Inflammatory macrophage treated with lipopolysaccharide for 4 hours (primary cell): ENCODE data around the gene RSPH6A.
A peak's percentile ranks its signal among the peaks of the same experiment; 100 is the strongest.

ENCODE experiments used
- DNase-seq: peaks from one replicate; pipeline ENCODE4 v3.0.0-alpha.2; 2020

The RSPH6A gene

DNA sequence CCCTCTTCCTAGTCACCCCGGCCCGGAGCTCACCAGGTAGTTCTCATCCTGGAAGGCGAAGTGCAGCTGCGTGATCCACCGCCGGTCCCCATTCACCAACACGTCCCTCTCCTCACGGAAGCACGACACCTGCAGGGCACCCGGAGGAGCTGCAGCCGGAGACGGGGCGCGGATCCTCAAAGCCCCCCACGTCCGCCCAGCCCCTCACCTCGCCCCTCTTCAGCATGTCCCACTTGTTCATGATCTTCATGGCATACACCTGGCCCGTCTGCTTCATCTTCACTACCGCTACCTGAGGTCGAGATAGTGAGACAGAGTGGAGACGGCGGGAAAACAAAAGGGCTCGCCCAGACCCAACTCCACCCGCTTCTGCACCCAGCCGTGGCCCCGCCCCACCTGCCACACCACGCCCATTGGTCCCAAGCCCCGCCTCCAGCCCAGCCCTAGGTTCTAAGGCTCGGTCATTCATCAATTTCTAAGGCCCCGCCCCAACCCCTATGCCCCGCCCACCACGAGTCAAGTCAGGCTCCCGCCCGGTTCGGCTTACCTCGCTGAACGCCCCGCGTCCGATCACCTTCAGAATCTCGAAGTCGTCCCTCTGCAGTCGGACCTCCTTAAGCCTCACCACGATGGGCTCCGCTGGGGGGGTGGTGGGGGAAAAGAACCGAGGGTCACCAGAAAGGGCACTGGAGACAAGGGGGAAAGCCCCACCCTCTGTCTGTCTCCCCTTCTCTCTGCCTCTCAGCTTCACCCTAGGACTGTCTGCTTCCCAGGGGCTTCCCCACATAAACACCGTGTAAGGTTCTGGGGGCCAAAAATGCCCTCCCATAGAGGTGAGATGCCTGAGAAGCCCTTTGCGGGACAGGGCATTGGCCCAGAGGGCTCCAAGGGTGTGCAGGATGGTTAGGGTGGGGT lies 35.6 kb downstream of the RSPH6A start:
- DNase-seq = peak; percentile 73

DNA sequence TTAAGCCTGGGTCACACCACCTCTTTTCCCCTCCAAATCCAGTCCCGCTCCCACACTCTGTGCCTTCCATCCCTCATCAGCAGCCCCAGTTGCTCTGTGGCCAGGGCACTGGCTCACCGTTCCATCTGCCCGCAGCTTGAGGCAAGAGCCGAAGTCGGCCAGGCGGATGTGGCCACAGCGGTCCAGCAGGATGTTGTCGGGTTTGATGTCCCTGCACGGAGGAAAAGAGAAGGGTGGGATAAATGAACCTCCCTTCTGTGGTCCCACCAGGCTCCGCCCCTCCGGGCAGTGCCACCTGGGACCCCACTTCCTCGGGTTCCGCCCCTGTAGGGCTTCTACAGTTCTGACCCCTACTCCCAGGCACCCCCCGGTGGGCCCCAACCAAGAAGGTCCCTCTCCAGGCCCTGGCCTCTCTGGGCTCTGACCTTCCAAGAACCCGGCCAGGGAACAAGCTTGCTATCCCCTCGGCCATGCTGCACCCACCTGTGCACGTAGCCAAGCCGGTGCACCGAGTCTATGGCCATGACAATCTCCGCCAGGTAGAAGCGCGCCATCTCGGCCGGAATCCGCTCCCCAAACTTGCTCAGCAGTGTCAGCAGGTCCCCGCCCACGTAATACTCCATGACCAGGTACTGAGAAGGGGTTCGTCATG lies 37.0 kb downstream of the RSPH6A start:
- DNase-seq = no peak

DNA sequence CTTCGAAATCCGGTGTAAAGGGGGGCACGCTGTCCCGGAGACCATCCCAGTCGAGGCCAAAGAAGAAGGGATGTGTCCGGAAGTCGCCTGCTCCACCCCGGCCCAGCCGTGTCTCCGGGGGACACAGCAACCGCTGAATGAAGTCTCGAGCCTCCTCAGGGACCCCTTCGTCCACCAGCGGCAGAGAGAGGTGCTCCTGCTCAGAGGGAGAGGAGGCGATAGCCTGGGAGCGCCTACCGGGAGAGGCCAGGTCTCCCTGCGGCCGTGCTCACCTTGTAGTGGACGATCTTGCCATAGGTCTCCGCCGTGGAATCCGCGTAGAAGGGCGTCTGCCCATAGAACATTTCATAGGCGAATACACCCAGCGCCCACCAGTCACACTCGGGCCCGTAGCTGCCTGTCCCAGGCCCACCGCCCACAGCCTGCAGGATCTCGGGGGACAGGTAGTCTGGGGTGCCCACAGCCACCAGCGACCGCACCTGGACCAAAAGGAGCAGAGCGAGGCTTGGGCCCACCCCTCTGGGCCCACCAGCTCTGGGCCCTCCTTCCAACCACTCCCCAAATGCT lies 37.6 kb downstream of the RSPH6A start:
- no peak for DNase-seq

DNA sequence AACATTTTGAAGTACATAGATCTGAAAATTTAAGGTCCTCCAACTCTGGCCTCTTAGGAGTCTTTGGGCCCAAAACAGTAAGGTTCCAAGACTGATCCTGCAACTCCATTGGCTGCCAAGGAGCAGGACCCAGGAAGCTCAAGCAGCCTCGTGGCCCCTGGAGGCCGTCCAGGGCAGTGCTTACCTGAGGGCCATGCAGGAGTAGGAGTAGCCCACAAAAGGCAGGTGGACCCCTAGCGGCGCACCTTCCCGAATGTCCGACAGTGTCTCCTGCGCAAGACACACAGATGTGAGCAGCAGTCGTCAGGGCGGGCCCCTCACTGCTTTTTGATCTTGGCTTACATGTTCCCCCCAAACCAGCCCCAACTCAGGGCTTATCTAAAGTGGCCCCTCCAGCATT lies 40.3 kb downstream of the RSPH6A start:
- DNase-seq = no peak

DNA sequence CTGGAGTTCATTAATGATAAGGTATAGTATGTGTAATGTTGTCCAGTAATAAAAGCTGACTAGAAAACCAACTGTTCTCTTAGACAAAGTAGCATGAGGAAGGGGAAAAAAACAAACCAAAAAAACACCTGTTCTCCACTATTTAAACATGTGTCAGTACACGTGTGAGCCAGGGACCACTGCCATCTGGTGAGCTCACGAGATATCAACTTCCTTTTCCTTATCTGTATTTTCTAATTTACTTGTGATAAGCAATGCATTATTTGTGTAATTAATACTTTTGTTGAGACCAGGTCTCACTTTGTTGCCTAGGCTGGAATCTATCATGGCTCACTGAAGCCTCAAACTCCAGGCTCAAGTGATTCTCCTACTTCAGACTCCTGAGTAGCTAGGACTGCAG lies 41.7 kb downstream of the RSPH6A start:
- DNase-seq = no peak

DNA sequence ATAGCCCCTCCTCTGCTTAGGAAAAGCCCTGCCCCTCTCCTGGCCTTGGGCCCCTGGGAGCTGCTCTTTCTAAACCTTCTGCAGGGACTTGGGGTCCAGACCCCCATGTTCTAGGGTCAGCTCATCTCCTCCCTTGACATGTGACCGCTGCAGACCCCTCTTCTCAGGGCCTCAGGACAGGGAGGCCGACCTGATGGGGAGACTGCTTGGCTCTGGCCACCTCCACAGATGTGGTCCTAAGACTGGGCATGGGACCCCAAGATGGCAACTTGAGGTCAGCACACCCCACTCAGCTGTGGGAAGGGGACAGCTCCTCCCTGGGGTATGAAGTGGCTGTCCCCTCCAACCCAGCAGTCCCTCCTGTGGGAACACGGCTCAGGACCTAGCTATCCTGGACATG lies 42.2 kb downstream of the RSPH6A start:
- no peak for DNase-seq

DNA sequence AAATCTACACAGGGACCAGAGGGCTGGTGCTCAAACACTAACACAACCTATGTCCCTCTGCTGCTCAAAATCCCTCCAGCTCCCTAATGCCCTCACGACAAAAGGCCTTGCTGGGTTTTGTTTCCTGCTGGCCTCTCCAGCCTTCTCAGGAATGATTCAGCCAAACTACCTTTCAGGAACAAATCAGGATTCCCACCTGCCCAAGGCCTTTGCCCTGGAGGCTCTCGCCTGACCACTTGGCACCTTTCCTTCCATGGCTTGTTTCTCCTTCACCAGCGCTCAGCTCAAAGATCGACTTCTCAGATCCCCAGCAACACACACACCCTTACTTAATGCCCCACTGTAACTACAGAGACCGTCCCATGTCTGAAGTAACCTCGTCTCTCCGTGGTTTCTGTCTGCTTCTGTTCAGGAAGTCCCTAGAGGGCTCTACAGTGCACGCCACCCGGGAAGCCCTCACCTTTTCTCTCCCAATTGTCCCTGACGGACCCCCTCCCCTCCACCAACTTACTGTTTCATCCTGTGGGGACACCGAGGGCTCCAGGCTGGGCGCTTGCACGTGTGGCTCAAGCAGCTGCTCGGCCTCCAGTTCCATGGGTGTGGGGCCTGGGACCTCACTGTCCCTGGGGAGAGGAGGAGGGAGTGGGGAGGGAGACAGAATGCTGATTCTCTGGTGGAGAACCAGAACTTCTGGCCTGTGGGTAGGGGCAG lies 42.8 kb downstream of the RSPH6A start:
- DNase-seq = no peak

DNA sequence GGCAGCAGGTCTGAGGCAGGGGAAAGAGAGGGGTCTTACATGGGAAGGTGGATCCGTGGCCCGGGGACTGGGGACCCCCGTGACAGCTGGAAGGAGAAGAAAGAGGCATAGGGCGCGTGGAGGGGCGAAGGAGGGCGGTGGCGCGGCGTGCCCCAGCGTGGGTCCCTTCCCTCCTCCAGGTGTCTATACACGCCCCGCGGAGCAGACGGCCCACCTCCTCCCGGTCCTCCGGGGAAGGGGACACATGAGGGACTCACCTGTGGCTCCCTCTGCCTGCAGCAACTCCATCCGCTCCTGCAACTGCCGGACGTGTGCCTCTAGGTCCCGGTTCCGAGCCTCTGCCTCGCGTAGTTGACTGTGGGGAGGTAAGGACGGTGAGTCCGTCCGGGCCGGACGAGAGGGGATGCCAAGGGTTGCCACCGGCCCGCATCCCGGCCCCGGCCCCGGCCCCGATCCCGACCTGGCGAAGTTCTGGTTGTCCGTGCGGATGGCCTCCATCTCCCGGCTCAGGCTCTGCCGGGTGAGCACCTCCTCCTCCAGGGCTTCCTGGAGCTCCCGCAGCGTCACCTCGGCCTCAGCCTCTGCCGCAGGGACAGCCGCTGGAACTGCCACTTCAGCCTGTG lies 43.7 kb downstream of the RSPH6A start:
- no peak for DNase-seq

DNA sequence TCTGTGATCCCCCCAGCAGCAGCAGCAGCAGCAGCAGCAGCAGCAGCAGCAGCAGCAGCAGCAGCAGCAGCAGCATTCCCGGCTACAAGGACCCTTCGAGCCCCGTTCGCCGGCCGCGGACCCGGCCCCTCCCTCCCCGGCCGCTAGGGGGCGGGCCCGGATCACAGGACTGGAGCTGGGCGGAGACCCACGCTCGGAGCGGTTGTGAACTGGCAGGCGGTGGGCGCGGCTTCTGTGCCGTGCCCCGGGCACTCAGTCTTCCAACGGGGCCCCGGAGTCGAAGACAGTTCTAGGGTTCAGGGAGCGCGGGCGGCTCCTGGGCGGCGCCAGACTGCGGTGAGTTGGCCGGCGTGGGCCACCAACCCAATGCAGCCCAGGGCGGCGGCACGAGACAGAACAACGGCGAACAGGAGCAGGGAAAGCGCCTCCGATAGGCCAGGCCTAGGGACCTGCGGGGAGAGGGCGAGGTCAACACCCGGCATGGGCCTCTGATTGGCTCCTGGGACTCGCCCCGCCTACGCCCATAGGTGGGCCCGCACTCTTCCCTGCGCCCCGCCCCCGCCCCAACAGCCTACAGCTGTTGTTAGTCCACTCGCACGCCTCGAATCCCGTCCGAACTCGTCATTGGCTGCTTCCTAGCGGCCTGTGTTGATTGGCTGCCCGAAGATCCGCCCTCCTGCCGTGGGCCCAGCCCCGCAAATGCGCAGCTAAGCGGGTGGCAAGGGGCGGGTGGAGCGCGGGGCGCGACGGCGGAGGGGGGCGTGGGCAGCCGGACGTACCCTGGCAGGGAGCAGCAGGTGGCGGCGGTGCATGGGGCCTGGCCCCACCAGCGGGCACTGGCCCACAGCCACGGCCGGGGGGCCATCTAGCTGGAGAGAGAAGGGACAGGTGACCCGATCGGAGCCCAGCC lies 44.7 kb downstream of the RSPH6A start:
- DNase-seq = peak; percentile 85

DNA sequence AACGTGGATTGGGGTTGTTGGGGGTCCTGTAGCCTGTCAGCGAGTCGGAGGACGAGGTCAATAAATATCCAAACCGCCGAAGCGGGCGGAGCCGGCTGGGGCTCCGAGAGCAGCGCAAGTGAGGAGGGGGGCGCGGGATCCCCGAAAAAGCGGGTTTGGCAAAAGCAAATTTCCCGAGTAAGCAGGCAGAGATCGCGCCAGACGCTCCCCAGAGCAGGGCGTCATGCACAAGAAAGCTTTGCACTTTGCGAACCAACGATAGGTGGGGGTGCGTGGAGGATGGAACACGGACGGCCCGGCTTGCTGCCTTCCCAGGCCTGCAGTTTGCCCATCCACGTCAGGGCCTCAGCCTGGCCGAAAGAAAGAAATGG lies 45.3 kb downstream of the RSPH6A start:
- peak; percentile 22 for DNase-seq

DNA sequence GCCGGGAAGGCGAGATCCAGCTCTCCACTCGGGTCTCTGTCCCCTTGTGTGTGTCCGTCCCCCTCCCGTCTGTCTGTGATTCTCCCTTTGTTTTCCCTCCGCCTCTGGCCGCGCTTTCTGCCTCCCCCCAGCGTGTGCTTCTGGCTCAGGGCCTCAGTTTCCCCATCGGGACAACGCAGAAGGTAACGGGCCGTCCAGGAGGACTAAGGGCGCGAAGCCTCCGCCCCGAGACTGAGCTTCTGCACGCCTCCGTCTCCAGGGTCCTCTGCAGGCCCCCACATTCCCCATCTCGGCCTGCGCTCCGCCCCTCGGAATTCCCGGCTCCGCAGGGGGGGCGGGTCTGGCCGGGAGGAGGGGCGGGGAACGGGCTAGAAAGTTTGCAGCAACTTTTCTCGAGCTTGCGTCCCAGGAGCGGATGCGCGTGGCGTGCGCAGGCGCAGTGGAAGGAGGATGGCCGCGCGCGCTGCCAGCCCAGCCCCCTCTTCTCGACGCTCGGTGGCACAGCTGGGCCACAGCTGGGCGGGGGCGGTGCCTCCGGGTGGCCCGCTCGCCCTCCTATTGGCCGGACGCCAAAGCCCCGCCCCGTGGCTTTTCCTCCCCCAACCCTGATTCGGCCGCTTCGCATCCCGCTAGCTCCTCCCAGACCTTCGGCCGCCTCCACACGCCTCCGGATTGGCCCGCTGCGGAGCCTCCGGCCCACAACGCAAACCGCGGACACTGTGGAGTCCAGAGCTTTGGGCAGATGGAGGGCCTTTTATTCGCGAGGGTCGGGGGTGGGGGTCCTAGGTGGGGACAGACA lies 45.9 kb downstream of the RSPH6A start, which contains the start of gene SIX5:
Gene SIX5, minus strand, starts transcription at position 269 of the 799 bp plus-strand sequence. CDS start 408 bp downstream, outside the sequence.
- DNase-seq = peak; percentile 95

DNA sequence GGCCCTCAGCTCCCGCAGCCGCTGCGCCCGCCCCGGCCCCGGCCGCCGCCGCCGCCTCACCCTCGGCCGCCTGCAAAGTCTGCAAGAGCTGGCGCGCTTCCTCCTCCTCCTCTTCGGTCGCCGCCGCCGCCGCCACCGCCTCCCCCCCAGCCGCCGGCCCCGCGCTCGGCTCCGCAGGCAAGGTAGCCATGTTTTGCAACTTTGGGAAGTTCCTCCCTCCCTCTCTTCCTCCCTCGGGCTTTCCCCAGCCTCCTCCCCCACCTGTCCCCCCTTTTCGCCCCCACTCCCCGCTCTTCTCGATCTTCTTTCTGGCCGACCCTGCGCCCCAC lies 46.5 kb downstream of the RSPH6A start:
- DNase-seq = peak; percentile 51

DNA sequence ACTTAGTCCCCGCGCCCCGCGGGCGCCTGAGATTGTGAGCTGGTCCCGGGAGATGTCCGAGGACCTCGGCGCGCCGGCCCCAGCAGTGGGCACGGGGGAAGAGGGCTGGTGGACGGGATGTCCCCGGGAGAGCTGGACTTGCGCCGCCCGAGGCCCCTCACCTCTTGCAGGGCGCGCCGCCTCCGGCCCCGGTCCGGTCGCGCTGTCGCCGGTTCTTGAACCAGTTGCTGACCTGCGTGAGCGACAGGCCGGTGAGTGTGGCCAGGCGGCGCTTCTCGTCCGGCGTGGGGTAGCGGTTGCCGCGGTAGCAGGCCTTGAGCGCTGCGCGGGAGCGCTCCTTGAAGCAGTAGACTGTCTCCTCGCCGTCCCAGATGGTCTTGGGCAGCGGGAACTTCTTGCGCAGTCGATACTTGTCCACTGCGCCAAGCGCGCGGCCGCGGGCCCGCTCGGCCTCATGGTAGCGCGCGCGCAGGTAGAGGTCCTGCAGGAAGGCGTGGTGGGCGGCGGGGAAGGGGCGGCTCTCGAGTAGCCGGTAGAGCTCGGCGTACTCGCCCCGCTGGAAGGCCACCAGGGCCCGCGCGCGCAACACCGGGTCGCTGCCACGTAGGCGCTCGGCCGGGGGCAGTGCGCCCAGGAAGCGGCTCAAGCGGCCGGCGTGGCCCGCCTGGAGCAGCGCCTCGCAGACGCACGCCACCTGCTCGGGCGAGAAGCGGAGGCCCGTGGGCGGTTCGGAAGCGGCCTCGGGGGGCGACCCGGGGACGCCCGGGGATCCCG lies 47.0 kb downstream of the RSPH6A start:
- peak; percentile 14 for DNase-seq

DNA sequence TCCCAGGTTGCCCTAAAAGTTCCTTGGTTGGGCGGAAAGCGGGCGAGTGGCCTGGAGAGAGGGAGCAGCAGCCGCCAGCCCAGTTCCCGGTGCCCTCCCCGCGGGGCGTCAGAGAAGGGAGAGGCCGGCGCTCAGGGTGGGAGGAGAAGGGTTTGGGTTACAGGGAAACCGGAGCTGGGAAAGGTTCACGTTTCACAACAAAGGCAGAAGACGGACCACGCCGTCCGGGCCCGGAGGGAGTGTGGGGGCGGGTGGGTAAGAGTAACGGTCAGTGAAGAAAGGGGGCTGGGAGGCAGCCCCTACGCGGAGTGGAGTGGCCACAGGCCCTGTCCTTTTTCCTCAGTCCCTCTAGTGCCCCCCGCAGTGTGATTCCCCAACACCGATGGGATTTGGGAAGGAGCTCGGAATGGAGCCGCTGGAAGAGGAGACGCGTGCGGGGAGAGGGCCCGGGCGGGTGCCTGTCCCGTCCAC lies 47.7 kb downstream of the RSPH6A start:
- DNase-seq = no peak

DNA sequence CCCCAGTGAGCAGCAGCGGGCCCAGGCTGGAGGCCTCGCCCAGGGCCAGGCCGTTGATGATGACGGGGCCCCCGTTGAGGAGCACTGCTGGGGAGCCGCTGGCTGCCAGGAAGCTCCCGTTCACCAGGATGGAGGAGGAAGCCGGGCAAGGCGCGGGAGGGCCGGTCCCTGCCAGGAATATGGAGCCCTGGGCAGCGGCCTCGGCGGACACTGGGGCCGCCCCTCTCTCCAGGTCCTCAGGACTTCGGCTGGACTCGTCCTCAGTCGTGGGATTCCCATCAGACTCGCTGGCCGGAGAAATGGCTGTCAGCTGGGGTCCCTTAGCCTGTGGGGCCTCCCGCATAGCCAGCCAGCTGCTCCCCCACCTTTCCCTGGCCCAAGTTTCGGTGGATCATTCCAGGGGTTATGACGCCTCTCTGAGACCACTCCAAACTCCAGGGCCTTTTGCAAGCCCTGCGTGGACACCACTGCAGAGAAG lies 48.2 kb downstream of the RSPH6A start:
- no peak for DNase-seq

DNA sequence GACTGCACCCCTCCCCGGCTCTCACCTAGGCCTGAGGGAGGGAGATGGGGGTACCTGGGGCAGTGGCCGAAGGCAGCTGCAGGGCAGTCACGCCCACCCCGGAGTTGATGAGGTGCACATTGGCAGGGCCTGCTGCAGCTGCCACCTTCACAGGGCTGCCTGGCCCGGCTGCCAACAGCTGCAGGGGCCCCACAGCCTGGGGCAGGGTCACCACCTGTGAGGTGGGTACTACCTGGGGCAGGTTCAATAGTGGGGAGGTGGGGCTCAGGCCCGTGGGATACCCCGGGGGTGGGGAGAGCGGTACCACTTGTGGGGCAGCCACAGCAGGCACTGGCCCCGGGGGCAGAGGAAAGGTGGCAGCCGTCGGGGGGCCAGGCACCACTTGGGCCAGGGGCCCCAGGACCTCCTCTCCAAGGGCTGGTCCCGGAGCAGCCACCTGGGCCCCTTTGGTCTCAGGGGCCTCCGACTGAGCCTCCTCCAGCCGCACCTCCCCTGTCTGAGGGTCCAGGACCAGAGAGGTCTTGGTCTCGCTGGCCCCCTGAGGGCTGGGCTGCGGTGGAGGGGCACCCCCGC lies 48.7 kb downstream of the RSPH6A start:
- no peak for DNase-seq

DNA sequence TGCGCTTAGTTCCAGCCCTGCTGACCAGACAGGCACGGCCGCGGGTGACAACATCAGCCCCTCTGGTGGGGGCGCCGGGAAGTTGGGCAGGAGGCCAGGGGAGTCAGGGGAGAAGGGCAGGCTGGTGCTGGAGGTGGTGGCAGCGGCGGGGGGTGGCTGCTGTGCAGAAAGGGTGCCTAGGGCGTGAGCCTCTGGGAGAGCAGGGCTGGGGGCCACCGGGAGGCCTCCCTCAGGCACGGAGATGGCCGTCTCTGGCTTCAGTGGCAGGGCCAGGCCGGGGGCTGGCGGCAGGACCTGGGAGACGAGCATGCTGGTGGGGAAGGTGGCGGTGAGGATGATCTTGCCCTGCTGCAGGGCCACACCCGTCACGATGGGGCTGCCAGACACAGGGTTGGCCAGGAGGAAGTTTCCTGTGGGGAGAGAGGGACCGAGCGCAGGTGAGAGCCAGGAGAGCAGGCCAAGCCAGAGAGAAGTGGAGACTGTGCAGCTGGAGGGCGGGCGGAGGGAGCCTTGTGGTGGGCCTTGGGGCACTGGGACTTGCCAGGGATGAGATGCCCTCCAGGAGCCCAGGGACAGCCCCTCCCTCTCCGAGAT lies 49.3 kb downstream of the RSPH6A start:
- DNase-seq = no peak

DNA sequence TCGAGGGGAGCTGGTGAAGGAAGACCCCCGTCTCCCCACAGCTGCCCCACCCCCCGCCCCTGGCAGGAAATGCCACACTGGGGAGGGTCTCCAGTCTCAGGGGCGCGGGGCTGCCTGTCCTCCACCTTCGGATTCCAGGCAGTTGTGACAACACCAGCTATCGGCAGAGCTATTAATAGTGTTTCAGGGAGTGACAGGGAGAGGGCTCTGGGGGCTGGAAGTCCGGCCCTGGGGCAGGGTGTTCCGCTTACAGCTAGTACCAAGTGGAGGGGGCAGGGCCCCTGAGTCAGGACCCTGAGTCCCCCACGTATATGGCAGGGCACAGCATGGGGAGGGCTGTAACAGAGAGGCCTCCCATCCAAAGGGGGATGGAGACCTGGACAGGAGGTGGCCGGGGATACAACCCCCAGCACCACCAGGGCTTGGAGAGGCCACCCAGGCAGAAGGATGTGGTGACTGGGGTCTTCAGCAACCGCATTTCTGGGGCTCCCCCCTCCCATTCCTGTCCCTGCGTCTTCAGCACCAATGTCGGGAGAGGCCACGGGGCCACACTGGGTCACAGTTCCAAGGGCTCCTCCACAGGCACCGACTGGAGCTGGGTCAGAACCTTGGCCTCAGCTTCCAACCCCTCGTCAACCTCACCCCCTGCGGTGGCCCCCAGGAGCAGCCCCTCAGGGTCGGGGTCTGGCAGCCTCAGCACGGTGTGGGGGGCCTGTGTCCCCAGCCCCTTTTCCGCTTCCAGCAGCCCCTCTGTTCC lies 50.0 kb downstream of the RSPH6A start:
- DNase-seq = no peak
